Gastroesophageal sphincter (tissue), 3 donors: Measurements from ENCODE around the gene LSP1.
"Not testable (repeated sequence)": the region's sequence is repeated elsewhere in the genome, so short reads cannot be mapped to it uniquely, and the experiment has no call there.

Experiments
- EP300 ChIP-seq: sonication (generic); formaldehyde crosslinking; IDR thresholded peaks from one replicate; pipeline ENCODE4 v1.6.1; 2017; ENCODE audit warnings: antibody characterized with exemption, mild to moderate bottlenecking
- POLR2A ChIP-seq, 2 donors: fragments of 450-650 bp; IDR thresholded peaks; one replicate each; pipeline ENCODE4 v1.6.1; 2017; ENCODE audit warnings: antibody characterized with exemption in 2 of 2, mild to moderate bottlenecking in 2 of 2, moderate library complexity in 1 of 2
- POLR2AphosphoS5 ChIP-seq: sonication (generic); formaldehyde crosslinking; IDR thresholded peaks from one replicate; pipeline ENCODE4 v1.6.1; 2017; ENCODE audit warnings: antibody characterized with exemption
- TF ChIP-seq, protein P1 (sequence below), 4 experiments: fragments of 200-600 bp in 2 of 4; fragments of 450-650 bp in 2 of 4; sonication (generic) in 1 of 4; IDR thresholded peaks; one replicate each; pipeline ENCODE4 v1.5.1; 2017 to 2019; ENCODE audit warnings: antibody characterized with exemption in 4 of 4, mild to moderate bottlenecking in 2 of 4, moderate library complexity in 2 of 4

DNA sequence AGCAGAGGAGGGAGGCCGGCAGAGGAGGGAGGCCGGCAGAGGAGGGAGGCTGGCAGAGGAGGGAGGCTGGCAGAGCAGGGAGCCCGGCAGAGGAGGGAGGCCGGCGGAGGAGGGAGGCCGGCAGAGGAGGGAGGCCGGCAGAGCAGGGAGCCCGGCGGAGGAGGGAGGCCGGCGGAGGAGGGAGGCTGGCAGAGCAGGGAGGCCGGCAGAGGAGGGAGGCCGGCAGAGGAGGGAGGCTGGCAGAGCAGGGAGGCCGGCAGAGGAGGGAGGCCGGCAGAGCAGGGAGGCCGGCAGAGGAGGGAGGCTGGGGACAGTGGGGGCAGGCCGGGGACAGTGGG is 20.9 kb downstream of the LSP1 start:
- TF ChIP-seq EP300; POLR2AphosphoS5; POLR2A (IDR thresholded peaks at IDR 0.05): not testable (repeated sequence)
- TF ChIP-seq, protein P1, sequence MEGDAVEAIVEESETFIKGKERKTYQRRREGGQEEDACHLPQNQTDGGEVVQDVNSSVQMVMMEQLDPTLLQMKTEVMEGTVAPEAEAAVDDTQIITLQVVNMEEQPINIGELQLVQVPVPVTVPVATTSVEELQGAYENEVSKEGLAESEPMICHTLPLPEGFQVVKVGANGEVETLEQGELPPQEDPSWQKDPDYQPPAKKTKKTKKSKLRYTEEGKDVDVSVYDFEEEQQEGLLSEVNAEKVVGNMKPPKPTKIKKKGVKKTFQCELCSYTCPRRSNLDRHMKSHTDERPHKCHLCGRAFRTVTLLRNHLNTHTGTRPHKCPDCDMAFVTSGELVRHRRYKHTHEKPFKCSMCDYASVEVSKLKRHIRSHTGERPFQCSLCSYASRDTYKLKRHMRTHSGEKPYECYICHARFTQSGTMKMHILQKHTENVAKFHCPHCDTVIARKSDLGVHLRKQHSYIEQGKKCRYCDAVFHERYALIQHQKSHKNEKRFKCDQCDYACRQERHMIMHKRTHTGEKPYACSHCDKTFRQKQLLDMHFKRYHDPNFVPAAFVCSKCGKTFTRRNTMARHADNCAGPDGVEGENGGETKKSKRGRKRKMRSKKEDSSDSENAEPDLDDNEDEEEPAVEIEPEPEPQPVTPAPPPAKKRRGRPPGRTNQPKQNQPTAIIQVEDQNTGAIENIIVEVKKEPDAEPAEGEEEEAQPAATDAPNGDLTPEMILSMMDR (IDR thresholded peaks at IDR 0.05), result not testable (repeated sequence)
